Prostate gland (tissue), 2 donors: ENCODE data around the gene GNLY. TPM values are rescaled to one million over a fixed set of nuclear protein-coding genes. Genes with fewer than 3 reads are reported as not detected.

Source experiments
- DNase-seq: peaks from one replicate; pipeline ENCODE4 v3.0.0-alpha.2; 2019; ENCODE audit warnings: low spot score
- H3K27ac ChIP-seq, 2 donors: fragments of 200-600 bp; sonication (generic); 2 replicates each; pipeline ENCODE4 v1.5.1; 2017 to 2019
- H3K27me3 ChIP-seq: fragments of 200-600 bp; sonication (generic); replicated peaks from 2 replicates; pipeline ENCODE4 v1.5.1; 2019; ENCODE audit not compliant: insufficient read depth
- H3K36me3 ChIP-seq, 2 donors: fragments of 200-600 bp; sonication (generic); 1 replicate in 1 of 2; 2 replicates in 1 of 2; pipeline versions ENCODE4 v1.5.1 to v1.8.1; 2017 to 2019
- H3K4me1 ChIP-seq: fragments of 200-600 bp; sonication (generic); replicated peaks from 2 replicates; pipeline ENCODE4 v1.5.1; 2019
- H3K4me3 ChIP-seq, 2 donors: fragments of 200-600 bp; sonication (generic); 2 replicates each; pipeline ENCODE4 v1.5.1; 2017 to 2019
- H3K9me3 ChIP-seq: fragments of 200-600 bp; sonication (generic); 2 replicates; pipeline ENCODE4 v1.5.1; 2017
- POLR2A ChIP-seq: fragments of 450-650 bp; IDR thresholded peaks from one replicate; pipeline ENCODE4 v1.6.1; 2016; ENCODE audit warnings: antibody characterized with exemption, mild to moderate bottlenecking
- POLR2AphosphoS5 ChIP-seq: sonication (generic); formaldehyde crosslinking; IDR thresholded peaks from one replicate; pipeline ENCODE4 v1.6.1; 2017; ENCODE audit warnings: antibody characterized with exemption
- WGBS: methylation state at CpG from one replicate; pipeline ENCODE4 v1.1.5; 2018; 5-methylcytosine and 5-hydroxymethylcytosine counted together
- intact Hi-C: fragments of 100-400 bp; cut with DNase I; formaldehyde crosslinking; loops from one replicate; pipeline ENCODE4 v1.14.2; 2022
- total RNA-seq, 2 donors: library from RNA; depleted of rRNA; stranded (reverse); fragments of >200 nt; gene quantifications; one replicate each; pipeline ENCODE4 v1.1.0, GENCODE V29; 2016
- TF ChIP-seq, protein P1 (sequence below), 4 experiments: fragments of 200-600 bp in 2 of 4; fragments of 450-650 bp in 2 of 4; sonication (generic) in 2 of 4; IDR thresholded peaks; 1 replicate in 3 of 4; 2 replicates in 1 of 4; pipeline ENCODE4 v1.5.1; 2016 to 2019; ENCODE audit warnings: antibody characterized with exemption in 4 of 4, mild to moderate bottlenecking in 2 of 4, moderate library complexity in 2 of 4

Gene GNLY
- total RNA-seq, 2 donors from 2014 or later: 0.36 to 0.68 TPM

DNA sequence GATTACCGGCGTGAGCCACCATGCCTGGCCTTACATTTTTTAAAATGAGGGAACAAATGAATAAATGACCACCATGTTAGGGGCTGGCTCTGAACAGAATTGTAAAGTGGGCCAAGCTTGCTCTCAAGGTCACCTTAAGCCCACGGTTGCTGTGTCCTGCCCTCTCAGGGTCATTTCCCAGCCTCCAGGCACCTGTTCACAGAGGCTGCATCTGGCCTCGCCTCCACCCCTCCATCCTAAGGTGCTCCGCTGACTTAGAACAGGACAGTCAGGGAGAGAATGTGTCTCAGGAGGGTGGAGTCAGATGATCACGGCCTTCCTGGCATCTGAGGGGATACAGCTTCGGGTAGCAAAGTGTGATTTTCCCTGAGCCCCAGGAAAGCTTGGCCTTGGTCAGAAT, 33.4 kb upstream of the GNLY start:
- intact Hi-C loops: no loop called here
- no peak for DNase-seq
- Histone ChIP-seq H3K36me3 (no peaks in the 10 kb centered on the region), H3K4me1 (no peaks in the 10 kb centered on the region), H3K4me3 (no peak overlapping the region), H3K9me3 (no peaks in the 10 kb centered on the region), H3K27ac (no peak overlapping the region), H3K27me3 (no peaks in the 10 kb centered on the region)
- WGBS: 73% methylated on average over 7 of the region's 7 CpGs
- TF ChIP-seq POLR2AphosphoS5: no peak
- TF ChIP-seq POLR2A: no peak
- TF ChIP-seq, protein P1, sequence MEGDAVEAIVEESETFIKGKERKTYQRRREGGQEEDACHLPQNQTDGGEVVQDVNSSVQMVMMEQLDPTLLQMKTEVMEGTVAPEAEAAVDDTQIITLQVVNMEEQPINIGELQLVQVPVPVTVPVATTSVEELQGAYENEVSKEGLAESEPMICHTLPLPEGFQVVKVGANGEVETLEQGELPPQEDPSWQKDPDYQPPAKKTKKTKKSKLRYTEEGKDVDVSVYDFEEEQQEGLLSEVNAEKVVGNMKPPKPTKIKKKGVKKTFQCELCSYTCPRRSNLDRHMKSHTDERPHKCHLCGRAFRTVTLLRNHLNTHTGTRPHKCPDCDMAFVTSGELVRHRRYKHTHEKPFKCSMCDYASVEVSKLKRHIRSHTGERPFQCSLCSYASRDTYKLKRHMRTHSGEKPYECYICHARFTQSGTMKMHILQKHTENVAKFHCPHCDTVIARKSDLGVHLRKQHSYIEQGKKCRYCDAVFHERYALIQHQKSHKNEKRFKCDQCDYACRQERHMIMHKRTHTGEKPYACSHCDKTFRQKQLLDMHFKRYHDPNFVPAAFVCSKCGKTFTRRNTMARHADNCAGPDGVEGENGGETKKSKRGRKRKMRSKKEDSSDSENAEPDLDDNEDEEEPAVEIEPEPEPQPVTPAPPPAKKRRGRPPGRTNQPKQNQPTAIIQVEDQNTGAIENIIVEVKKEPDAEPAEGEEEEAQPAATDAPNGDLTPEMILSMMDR (IDR thresholded peaks at IDR 0.05): no peak

DNA sequence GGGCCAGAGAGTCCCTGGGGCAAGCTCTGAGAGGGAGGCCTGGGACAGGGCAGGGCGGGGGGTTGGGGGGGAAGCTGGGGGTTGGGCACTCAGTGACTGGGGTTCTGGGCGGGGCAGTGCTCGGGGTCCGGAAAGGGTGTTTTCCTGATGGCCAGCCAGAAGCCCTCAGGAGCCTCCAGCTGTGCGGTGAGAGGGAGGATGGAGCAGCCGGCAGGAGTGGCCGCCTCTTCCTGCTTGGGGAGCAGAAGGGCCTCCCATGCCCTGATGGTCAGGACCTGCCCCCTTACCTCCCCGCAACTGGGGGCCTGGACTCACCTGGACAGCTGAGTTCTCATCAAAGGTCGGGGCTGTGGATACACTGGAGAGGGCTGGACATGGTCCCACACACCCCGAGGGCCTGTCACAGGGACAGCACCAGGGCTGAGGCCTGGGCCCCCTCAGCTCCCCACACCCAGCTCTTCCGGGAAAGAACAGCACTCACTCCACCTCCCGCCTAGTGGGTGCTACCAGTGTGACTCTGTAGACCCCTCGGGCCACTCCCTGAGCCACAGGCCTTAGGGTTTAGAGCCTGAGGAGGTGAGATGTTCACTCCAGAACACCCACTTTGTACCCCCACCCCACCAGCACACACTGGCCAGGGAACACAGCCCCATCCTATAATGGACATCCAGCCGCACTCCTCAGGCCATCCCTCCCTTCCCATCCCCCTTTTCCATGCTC, 32.9 kb upstream of the GNLY start:
- H3K27ac ChIP-seq: no peak overlapping the region
- TF ChIP-seq POLR2A (no peak), POLR2AphosphoS5 (no peak)
- TF ChIP-seq, protein P1 (IDR thresholded peaks at IDR 0.05): no peak
- H3K27me3 ChIP-seq: no peaks in the 10 kb centered on the region
- intact Hi-C loops: no loop called here
- no peaks in the 10 kb centered on the region for H3K36me3 ChIP-seq
- no peak for DNase-seq
- no peaks in the 10 kb centered on the region for H3K9me3 ChIP-seq
- H3K4me1 ChIP-seq: no peaks in the 10 kb centered on the region
- no peak overlapping the region for H3K4me3 ChIP-seq
- 77% methylated on average over 14 of the region's 14 CpGs for WGBS

DNA sequence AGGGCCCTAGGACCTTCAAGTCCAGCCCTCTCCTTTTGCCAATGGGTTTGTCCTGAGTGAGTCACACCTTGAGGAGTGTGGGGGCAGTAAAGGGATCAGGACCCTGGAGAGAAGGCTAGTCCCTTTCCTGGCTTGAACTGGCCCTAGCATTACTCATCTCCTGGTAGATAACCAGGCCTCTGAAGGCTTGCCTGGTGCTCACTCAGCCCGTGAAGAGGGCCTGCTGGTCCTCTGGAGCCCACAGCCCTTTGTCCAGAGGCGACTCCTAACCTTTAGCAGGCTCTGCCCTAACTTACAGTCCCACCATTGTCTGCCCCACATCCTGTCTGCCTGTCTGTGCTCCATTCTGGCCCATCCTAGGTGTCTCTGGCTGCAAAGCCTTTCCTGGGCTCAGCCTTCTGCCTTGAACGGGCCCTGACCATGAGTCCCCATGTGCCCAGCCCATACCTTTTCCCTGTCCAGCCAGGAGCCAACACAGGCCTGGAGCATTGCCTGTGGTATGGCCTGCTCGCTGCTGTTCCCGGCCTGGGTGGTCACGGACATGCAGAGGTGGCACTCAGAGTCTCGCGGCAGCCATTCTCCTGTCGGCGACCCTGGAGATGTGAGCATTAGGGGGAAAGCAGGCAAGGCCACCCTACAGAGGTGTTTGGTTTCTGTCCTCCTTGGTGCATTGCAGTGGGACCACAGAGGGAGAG, 31.1 kb upstream of the GNLY start:
- no peak for DNase-seq
- TF ChIP-seq, protein P1 (IDR thresholded peaks at IDR 0.05): no peak
- no peak for TF ChIP-seq POLR2A
- no peak overlapping the region for H3K27ac ChIP-seq

DNA sequence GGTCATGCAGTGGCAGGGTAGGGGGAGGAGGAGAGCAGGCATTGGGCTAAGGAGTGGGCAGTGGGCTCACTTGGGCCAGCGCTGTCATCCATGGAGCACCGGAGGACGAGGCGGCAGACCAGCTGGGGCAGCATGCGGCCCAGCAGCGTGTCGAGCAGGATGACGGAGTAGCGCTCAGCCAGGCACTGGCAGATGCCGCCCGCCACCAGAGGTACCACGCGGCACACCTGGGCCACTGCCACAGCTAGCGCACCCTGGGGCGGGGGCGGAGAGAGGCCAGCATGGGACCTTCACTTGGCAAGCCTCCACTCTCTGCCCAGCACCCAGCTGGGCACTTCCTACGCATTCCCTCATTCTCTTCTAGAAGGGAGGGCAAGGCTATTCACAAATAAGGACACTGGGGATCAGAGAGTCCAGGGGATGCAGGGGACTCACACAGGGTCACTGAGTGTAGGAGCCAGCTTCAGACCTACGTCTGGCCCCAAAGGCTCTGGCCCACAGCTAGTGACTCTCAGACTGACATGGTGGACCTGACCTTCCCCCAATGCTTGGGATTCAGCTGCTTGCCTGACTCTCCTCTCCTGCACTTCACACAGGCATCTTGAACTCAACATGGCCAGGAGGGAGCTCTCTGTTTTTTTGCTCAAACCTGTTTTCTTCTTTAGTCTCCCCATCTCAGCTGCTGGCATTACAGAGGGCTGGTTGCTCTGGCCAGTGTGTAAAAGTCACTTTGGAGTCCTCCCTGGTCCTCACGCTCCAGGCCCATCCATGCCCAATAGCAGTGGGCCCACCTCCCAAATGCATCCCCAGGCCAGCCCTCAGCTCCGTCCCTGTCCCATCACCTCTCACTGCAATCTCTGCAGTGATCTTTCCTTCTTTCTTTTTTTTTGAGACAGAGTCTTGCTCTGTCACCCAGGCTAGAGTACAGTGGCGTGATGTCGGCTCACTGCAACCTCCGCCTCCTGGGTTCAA, 30.3 kb upstream of the GNLY start:
- Histone ChIP-seq H3K4me3 (no peak overlapping the region), H3K4me1 (no peaks in the 10 kb centered on the region), H3K9me3 (no peaks in the 10 kb centered on the region), H3K36me3 (no peaks in the 10 kb centered on the region), H3K27me3 (no peaks in the 10 kb centered on the region), H3K27ac (no peak overlapping the region)
- intact Hi-C loops: no loop called here
- TF ChIP-seq, protein P1 (IDR thresholded peaks at IDR 0.05): no peak
- TF ChIP-seq POLR2AphosphoS5: no peak
- WGBS: 96% methylated on average over 23 of the region's 23 CpGs
- no peak for DNase-seq

More for the DNA sequence above, 31.1 kb upstream of the GNLY start:
- Histone ChIP-seq H3K27me3 (no peaks in the 10 kb centered on the region), H3K9me3 (no peaks in the 10 kb centered on the region), H3K4me1 (no peaks in the 10 kb centered on the region), H3K4me3 (no peak overlapping the region), H3K36me3 (no peaks in the 10 kb centered on the region)
- intact Hi-C loops: no loop called here
- 93% methylated on average over 8 of the region's 10 CpGs for WGBS
